Effector memory CD4-positive, alpha-beta T cell (primary cell): ENCODE results near the gene CEP89.

ENCODE experiments used
- DNase-seq, 3 donors: peaks; one replicate each; pipeline ENCODE4 v3.0.0-alpha.2; 2020
- H3K27ac ChIP-seq: 2 replicates; pipeline ENCODE4 v1.7.0; 2013; ENCODE audit warnings: mild to moderate bottlenecking, low read length, moderate library complexity; ENCODE audit not compliant: insufficient read depth, poor library complexity, severe bottlenecking
- H3K27me3 ChIP-seq: replicated peaks from 2 replicates; pipeline ENCODE4 v1.7.0; 2013; ENCODE audit warnings: mild to moderate bottlenecking, low read length; ENCODE audit not compliant: insufficient read depth, control insufficient read depth, poor library complexity, severe bottlenecking
- H3K36me3 ChIP-seq: 2 replicates; pipeline ENCODE4 v1.7.0; 2013; ENCODE audit warnings: mild to moderate bottlenecking, low read length, moderate library complexity; ENCODE audit not compliant: control insufficient read depth, insufficient read depth
- H3K4me1 ChIP-seq: 2 replicates; pipeline ENCODE4 v1.7.0; 2013; ENCODE audit warnings: low read length, mild to moderate bottlenecking; ENCODE audit not compliant: control insufficient read depth, insufficient read depth, poor library complexity, severe bottlenecking
- H3K4me3 ChIP-seq: 2 replicates; pipeline ENCODE4 v1.7.0; 2013; ENCODE audit warnings: low read length, low read depth, mild to moderate bottlenecking; ENCODE audit not compliant: insufficient read depth, poor library complexity, severe bottlenecking
- H3K9me3 ChIP-seq: 2 replicates; pipeline ENCODE4 v1.7.0; 2013; ENCODE audit warnings: mild to moderate bottlenecking, low read length, moderate library complexity; ENCODE audit not compliant: control insufficient read depth

CEP89 gene

DNA sequence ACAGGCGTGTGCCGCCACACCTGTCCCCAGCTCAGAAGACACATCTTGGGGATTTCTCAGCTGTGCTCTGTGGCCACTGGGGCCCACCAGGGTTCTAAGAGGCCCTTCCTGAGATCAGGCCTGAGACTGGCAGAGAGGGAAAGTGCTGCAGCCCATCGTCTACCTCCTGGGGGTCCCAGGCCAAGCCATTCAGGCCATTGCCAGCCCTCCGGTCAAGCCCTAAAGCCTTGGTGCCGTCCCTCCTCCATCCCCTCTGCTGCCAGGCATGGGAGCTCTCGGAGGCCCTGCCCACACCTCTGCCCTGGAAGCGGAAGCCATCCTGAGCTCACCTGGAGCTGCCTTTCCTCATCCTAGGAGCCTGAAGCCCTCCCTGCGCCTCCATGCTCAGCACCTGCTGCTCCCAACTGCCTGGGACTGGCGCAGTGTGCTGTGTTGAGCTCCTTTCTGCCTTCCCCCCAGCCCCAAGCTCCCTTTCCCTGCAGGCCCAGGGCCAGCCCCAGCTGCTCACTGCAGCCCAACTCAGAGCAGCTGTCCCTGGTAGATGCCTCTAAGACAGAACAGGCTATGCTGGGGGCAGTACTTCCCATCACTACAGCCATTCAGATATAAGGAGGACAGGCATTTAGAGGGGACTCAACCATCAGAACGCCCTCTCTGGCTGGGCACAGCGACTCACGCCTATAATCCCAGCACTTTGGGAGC is 105.0 kb downstream of the CEP89 start:
- Histone ChIP-seq H3K27ac (no peak overlapping the region), H3K36me3 (no peaks in the 10 kb centered on the region), H3K9me3 (no peaks in the 10 kb centered on the region), H3K27me3 (no peaks in the 10 kb centered on the region), H3K4me3 (no peak overlapping the region), H3K4me1 (no peaks in the 10 kb centered on the region)
- DNase-seq: no peak

DNA sequence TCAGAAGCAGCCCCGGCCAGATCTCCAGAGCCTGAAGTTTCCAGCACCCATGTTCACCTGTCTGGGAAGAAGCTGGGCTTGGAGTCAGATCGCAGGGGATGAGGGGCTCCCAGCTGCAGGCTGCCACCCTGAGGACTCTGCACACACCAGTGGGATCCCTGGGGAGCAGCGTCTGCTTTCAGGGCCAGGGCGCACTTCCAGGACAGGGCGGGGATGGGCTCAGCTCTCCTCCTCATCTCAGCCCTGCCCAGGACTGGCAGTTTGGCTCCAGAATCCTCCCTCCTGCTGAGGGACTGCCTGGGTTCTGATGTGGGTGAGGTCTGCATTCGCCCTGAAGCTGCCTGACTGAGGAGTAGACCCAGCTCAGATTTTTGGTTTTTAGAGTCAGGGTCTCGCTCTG is 105.7 kb downstream of the CEP89 start:
- Histone ChIP-seq H3K9me3 (no peaks in the 10 kb centered on the region), H3K36me3 (no peaks in the 10 kb centered on the region), H3K27me3 (no peaks in the 10 kb centered on the region), H3K4me3 (no peak overlapping the region), H3K27ac (no peak overlapping the region), H3K4me1 (no peaks in the 10 kb centered on the region)
- DNase-seq: no peak

DNA sequence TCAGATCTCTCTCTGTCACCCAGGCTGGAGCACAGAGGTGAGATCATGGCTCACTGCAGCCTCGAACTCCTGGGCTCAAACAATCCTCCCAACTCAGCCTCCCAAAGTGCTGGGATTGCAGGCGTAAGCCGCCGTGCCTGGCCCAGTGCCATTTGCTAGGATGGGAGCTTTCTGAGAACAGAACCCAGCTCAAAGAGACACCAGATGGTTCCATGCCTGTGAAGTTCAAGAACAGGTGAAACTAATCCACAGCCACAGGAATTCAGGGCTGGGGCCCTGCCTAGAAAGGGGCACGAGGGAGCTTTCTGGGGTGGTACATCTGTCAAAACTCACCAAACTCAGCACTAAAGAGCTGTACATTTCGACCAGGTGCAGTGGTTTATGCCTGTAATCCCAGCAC is 106.4 kb downstream of the CEP89 start:
- Histone ChIP-seq H3K36me3 (no peaks in the 10 kb centered on the region), H3K27ac (no peak overlapping the region), H3K4me3 (no peak overlapping the region), H3K4me1 (no peaks in the 10 kb centered on the region), H3K9me3 (no peaks in the 10 kb centered on the region), H3K27me3 (no peaks in the 10 kb centered on the region)
- DNase-seq: no peak

DNA sequence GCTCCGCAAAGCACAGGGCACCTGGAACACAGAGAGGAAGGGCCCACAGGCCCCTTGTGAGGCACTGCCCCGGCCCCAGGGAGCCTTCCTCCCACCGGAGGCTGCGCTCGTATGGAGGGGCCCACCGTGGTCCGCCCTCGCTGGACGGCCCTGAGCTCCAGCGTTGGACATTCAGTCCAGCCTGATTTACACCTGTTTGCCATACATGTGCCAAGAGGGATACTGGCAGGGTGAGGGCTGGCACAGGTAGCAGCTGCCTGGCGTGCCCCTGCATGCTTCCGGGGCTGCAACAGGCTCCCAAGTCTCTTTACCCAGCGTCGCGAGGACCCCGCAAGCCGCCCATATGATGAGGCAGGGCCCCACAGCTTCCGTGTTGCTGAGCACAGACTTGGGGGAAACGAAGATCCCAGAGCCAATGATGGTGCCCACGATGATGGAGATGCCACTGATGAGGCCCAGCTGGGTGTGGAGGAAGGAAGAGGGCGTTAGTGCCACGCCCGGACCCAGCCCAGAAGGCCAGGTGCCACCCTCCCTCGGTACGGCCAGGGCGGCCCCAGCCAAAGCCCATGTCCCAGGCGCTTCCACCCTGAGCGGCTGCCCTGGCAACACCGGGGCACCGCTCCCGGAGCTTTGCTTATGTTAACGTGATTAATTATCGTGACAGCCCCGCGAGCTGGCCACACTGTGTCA is 107.3 kb downstream of the CEP89 start:
- DNase-seq: no peak
- H3K27ac ChIP-seq: no peak overlapping the region
- no peaks in the 10 kb centered on the region for H3K27me3 ChIP-seq
- no peaks in the 10 kb centered on the region for H3K36me3 ChIP-seq
- no peak overlapping the region for H3K4me3 ChIP-seq
- H3K4me1 ChIP-seq: no peaks in the 10 kb centered on the region
- H3K9me3 ChIP-seq: no peaks in the 10 kb centered on the region

DNA sequence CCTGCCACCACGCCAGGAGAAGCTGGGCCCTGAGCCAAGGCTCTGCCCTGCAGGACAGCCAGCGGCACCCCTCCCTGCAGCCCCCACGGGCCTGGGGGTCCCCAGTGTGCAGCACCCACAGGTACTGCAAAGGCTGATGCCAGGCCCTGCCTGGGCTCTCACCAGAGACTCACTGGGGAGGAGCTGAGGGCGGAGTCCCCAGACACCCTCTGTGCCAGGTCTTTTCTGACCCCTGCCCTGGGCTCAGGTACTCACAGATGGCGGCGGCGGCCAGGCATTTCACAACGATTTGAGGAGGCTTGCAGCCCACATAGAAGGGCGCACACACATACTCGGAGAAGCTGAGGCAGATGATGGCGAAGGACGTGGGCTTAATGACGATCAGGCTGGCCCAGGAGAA is 107.9 kb downstream of the CEP89 start:
- H3K4me3 ChIP-seq: no peak overlapping the region
- no peak overlapping the region for H3K27ac ChIP-seq
- H3K4me1 ChIP-seq: no peaks in the 10 kb centered on the region
- H3K36me3 ChIP-seq: no peaks in the 10 kb centered on the region
- DNase-seq: no peak
- no peaks in the 10 kb centered on the region for H3K27me3 ChIP-seq
- no peaks in the 10 kb centered on the region for H3K9me3 ChIP-seq

DNA sequence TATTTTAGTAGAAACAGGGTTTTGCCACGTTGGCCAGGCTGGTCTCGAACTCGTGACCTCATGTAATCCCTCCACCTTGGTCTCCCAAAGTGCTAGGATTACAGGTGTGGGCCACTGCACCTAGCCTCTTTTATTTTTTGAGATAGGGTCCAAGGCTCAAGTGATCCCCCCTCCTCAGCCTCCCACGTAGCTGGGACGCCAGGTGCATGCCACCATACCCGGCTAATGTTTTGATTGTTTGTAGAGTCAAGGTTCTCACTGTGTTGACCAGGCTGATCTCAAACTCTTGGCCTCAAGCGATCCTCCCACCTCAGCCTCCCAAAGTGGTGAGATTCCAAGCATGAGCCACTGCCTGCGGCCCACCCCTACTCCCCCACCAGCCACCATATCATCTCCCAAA is 108.5 kb downstream of the CEP89 start:
- no peak overlapping the region for H3K4me3 ChIP-seq
- no peaks in the 10 kb centered on the region for H3K4me1 ChIP-seq
- DNase-seq: no peak
- no peaks in the 10 kb centered on the region for H3K36me3 ChIP-seq
- H3K27ac ChIP-seq: no peak overlapping the region
- no peaks in the 10 kb centered on the region for H3K27me3 ChIP-seq
- no peaks in the 10 kb centered on the region for H3K9me3 ChIP-seq

DNA sequence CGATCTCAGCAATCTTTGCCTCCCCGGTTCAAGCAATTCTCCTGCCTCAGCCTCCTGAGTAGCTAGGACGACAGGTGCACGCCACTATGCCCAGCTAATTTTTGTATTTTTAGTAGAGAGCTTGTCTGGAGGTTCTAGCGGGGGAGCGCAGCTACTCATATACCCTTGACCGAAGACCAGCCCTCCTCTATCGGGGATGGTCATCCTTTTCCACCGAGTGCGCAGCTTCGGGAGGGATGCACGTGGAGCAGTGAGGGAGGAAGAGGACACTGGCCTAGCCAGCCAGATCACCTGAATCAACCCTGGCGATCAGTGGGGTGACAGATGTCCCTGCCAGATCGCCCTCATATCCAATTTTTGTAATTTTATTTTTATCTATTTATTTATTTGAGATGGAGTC is 109.0 kb downstream of the CEP89 start:
- Histone ChIP-seq H3K36me3 (no peaks in the 10 kb centered on the region), H3K9me3 (no peaks in the 10 kb centered on the region), H3K27ac (no peak overlapping the region), H3K4me3 (no peak overlapping the region), H3K4me1 (no peaks in the 10 kb centered on the region), H3K27me3 (no peaks in the 10 kb centered on the region)
- DNase-seq: no peak

DNA sequence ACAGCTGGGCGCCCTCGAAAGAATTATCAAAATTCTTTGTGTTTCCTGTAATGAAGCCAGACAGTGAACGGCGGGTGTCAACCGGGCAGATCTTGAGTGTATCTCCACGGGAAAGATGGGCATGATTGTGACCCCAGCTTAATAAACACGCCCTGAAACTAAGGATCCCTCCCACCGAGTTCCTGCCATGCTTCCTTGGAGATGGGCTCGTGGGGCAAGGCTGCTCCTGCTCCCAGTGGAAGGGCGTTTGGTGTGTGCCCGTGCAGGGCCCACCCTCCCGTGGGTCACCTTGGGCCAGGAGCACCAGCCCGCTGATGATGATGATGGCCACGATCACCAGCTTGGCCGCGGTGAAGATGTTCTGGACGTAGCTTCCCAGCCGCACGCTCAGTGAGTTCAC is 109.6 kb downstream of the CEP89 start:
- H3K9me3 ChIP-seq: no peaks in the 10 kb centered on the region
- no peak for DNase-seq
- H3K27me3 ChIP-seq: no peaks in the 10 kb centered on the region
- no peaks in the 10 kb centered on the region for H3K36me3 ChIP-seq
- no peak overlapping the region for H3K27ac ChIP-seq
- no peaks in the 10 kb centered on the region for H3K4me1 ChIP-seq
- H3K4me3 ChIP-seq: no peak overlapping the region

DNA sequence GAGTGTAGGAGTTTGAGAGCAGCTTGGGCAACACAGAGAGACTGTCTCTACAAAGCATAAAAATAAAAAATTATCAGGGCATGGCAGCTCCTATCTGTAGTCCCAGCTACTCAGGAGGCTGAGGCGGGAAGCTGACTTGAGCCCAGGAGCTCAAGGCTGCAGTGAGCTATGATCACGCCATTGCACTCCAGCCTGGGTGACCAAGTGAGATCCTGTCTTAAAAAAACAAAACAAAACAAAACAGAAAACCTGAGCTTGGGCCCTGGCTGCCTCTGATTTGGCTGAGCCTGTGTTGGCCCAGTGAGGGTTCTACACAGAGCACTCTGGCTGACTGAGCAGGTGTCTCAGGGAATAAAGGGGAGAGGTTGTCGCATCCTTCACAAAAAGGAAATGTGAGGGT is 110.2 kb downstream of the CEP89 start:
- H3K4me3 ChIP-seq: no peak overlapping the region
- H3K9me3 ChIP-seq: no peaks in the 10 kb centered on the region
- DNase-seq: no peak
- no peak overlapping the region for H3K27ac ChIP-seq
- no peaks in the 10 kb centered on the region for H3K36me3 ChIP-seq
- H3K27me3 ChIP-seq: no peaks in the 10 kb centered on the region
- H3K4me1 ChIP-seq: no peaks in the 10 kb centered on the region

DNA sequence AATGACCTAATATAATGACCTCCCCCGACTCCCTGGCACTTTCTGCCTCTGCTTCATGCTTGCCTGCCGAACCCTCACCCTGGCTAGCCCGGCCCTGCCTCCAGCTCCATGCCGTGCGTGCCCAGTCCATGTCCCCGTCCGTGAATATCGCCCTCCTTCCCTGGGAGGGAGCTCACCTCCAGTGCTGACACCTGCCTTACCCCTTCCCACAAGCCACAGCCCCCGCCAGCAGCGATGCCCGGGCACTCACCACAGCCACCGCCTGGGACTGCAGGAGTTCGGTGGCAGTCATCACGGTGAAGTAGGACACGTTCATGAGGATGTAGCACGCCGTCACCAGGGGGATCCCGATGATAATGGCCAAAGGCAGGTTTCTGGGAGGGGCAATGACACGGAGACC is 112.2 kb downstream of the CEP89 start:
- DNase-seq: no peak
- H3K9me3 ChIP-seq: no peaks in the 10 kb centered on the region
- H3K36me3 ChIP-seq: no peaks in the 10 kb centered on the region
- no peaks in the 10 kb centered on the region for H3K4me1 ChIP-seq
- H3K27ac ChIP-seq: no peak overlapping the region
- no peak overlapping the region for H3K4me3 ChIP-seq
- no peaks in the 10 kb centered on the region for H3K27me3 ChIP-seq
